M059J (cell line): ENCODE results near the gene ARPC1A. TPM values are rescaled to one million over a fixed set of nuclear protein-coding genes. Genes with fewer than 3 reads are reported as not detected.
A peak's percentile ranks its signal among the peaks of the same experiment; 100 is the strongest.

ENCODE experiments used
- DNase-seq: peaks from one replicate; pipeline ENCODE4 v3.0.0-alpha.2; 2012; ENCODE audit warnings: low read depth
- total RNA-seq: library from RNA; depleted of rRNA; stranded (reverse); fragments of >200 nt; shearing (Covaris generic); gene quantifications from 2 replicates; pipeline ENCODE4 v1.2.3, GENCODE V29; 2014; rRNA removed

ARPC1A gene
- total RNA-seq, 1 experiment from 2014 or later = 349 TPM

DNA sequence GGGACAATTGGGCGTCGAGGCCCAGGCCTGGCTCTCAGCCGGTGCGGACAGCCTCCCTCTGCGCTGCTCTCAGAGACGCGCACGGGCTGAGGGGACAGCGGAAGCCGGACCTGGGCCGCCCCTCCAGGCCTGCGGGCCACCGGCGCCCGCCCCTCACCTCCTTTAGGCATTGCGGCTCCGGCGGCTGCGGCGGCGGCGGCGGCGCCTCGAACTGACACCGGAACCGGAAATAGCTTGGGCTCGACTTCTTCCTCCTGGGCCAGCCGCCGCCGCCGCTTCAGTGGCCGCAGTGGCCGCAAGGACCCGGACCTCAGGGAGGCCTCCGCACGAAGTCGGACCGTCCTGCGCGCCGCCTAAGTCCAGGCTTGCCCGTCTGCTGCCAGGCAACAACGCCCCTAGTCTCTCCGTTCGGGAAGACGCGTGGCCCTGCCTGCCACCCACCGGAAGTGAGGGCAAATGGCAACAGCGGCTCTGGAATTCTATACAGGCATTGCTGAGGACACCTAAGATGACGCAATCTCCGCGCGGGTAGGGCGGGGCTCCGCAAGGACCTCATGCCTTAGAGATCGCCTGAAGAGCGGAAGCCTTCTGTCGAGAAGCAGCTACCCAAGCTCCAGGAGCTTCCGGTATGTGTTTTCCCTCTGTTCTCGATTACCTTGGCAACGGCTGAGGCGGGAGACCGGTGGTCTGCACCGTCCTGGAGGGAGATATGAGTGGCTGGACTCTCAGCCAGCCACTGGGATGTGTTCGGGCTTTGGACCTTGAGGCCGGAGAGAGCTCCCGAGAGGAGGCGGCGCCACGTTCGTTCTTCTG lies 82.9 kb downstream of the ARPC1A start, which contains the start of the genes BUD31 and PDAP1:
Gene BUD31 (plus strand): TSS at position 591 of the 813 bp plus-strand sequence. CDS start 2,124 bp downstream, outside the sequence.
Gene PDAP1 (minus strand): TSS at position 219 of the 813 bp plus-strand sequence. CDS start 49 bp downstream, at position 170.
- peak; percentile 93 for DNase-seq

DNA sequence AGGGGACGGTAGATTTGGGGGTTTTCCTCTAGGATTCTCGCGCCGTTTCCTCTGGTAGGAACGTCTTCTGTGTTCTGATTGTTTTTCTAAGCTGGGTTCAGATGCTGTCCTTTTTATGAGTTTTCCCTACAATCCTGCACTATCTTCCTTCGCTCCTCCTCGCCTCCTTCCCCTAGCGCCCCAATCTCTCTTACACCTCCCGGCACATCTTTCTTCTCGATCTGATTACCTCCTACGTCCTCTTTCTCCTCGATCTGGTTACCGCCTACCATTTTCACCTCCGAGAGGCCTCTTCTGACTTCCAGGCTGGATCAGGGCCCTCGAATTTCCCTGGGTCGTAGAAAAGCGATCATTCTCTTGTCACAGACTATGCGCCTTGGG lies 83.5 kb downstream of the ARPC1A start:
- no peak for DNase-seq

DNA sequence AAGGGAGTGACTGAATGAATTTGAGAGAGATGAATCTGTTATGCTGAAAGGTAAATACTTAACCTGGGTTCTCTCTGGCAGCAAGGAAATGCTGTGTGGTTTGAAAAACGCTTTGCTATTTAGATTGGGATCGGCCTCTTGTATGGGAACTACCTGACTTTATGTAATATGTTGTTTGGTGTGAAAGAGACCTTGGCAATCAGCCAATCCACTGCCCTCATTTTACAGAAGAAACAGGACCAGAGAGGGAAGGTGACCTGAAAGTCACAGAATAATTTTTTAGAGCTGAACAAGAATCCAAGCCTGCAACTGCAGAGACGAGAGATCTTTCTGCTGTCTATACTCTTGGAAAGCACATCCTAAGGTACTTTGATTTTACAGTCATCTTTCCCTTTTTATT lies 84.1 kb downstream of the ARPC1A start:
- no peak for DNase-seq

DNA sequence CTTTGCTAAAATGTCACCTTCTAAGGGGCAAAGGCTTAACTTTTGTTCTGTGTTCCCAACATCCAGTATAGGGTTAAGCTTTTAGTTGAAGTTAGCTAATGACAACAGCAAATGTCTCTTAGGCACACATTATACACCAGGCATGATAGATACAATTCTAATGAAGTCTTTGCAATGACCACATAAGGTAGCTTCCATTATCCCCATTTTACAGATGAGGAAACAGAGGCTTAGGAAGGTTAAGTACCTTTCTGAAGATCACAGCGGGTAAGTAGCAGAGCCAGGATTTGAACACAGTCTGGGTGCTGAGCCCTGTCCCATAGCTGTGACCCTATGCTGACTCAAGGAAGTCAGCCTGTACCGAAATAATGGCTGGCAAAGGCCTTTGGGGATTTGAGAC lies 84.9 kb downstream of the ARPC1A start:
- DNase-seq = no peak

DNA sequence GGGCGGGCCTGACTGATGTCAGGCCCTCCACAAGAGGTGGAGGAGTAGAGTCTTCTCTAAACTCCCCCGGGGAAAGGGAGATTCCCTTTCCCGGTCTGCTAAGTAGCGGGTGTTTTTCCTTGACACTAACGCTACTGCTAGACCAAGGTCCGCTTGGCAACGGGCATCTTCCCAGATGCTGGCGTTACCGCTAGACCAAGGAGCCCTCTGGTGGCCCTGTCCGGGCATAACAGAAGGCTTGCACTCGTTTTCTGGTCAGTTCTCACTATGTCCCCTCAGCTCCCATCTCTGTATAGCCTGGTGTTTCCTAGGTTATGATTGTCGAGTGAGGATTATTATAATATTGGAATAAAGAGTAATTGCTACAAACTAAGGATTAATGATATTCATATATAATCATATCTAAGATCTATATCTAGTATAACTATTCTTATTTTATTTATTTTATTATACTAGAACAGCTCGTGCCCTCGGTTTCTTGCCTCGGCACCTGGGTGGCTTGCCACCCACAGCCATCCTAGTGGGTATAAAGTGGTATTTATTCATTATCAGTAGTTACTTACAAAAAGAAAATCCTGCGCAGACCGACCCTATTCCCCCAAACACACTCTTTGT lies 89.9 kb downstream of the ARPC1A start:
- DNase-seq = peak; percentile 60

Other genes with a start within 250 kb of the ARPC1A start
- gene SMURF1, start 181.8 kb upstream of the ARPC1A start, total RNA-seq = 12.7 and 21.1 TPM in 2 replicates
- not detected in 2 replicates for gene KPNA7, start 117.8 kb upstream of the ARPC1A start, total RNA-seq
- gene MYH16, start 53.1 kb upstream of the ARPC1A start, total RNA-seq = 0.05 and 0.34 TPM in 2 replicates
- gene ARPC1B, start 48.8 kb downstream of the ARPC1A start, total RNA-seq = 566 and 713 TPM in 2 replicates
- 144 and 165 TPM in 2 replicates for gene PDAP1, start 82.7 kb downstream of the ARPC1A start, total RNA-seq
- gene BUD31, start 83.1 kb downstream of the ARPC1A start, total RNA-seq = 144 and 169 TPM in 2 replicates
- gene PTCD1, start 112.9 kb downstream of the ARPC1A start, total RNA-seq = 5.0 and 5.1 TPM in 2 replicates
- gene CPSF4, start 113.0 kb downstream of the ARPC1A start, total RNA-seq = 23.2 and 34.9 TPM in 2 replicates
- 2,015 and 4,702 TPM in 2 replicates for gene ATP5MF, start 140.3 kb downstream of the ARPC1A start, total RNA-seq
- gene ZNF789, start 147.0 kb downstream of the ARPC1A start, total RNA-seq = 5.6 and 7.6 TPM in 2 replicates
- gene ZNF394, start 174.4 kb downstream of the ARPC1A start, total RNA-seq = 24.0 and 32.0 TPM in 2 replicates
- gene ZKSCAN5, start 178.8 kb downstream of the ARPC1A start, total RNA-seq = 12.8 and 19.9 TPM in 2 replicates
- gene FAM200A, start 226.2 kb downstream of the ARPC1A start, total RNA-seq = 8.6 and 13.3 TPM in 2 replicates
- 54.1 and 55.2 TPM in 2 replicates for gene ZNF655, start 232.7 kb downstream of the ARPC1A start, total RNA-seq